Transverse colon (tissue), 4 donors: ENCODE measurements around the gene ZNF407. TPM values are rescaled to one million over a fixed set of nuclear protein-coding genes. Genes with fewer than 3 reads are reported as not detected.

ENCODE experiments used
- DNase-seq: peaks from one replicate; pipeline ENCODE4 v3.0.0-alpha.2; 2019
- H3K27ac ChIP-seq, 4 donors: fragments of 200-600 bp; sonication (generic); 2 replicates each; pipeline ENCODE4 v1.5.1; 2016 to 2018; ENCODE audit warnings: inconsistent platforms in 4 of 4
- H3K27me3 ChIP-seq: fragments of 200-600 bp; sonication (generic); 2 replicates; pipeline ENCODE4 v1.5.1; 2017; ENCODE audit warnings: inconsistent platforms
- H3K36me3 ChIP-seq, 4 donors: fragments of 200-600 bp; sonication (generic); 2 replicates each; pipeline ENCODE4 v1.5.1; 2017 to 2019; ENCODE audit warnings: inconsistent platforms in 4 of 4
- H3K4me1 ChIP-seq, 4 donors: fragments of 200-600 bp; sonication (generic); 2 replicates each; pipeline ENCODE4 v1.5.1; 2017 to 2020; ENCODE audit warnings: inconsistent platforms in 4 of 4
- H3K4me3 ChIP-seq, 4 donors: fragments of 200-600 bp; sonication (generic); 1 replicate in 1 of 4; 2 replicates in 3 of 4; pipeline versions ENCODE4 v1.5.1 to v1.6.1; 2017 to 2019; ENCODE audit warnings: inconsistent platforms in 4 of 4
- H3K9me3 ChIP-seq, 2 donors: fragments of 200-600 bp; sonication (generic); 2 replicates each; pipeline ENCODE4 v1.5.1; 2017 to 2019; ENCODE audit warnings: inconsistent platforms in 2 of 2
- CTCF ChIP-seq, 5 experiments: fragments of 200-600 bp in 3 of 5; fragments of 450-650 bp in 2 of 5; sonication (generic) in 3 of 5; IDR thresholded peaks; 1 replicate in 2 of 5; 2 replicates in 3 of 5; pipeline ENCODE4 v1.5.1; 2016 to 2017; ENCODE audit warnings: antibody characterized with exemption in 5 of 5, inconsistent platforms in 3 of 5, mild to moderate bottlenecking in 2 of 5, moderate library complexity in 1 of 5
- EP300 ChIP-seq: sonication (generic); formaldehyde crosslinking; IDR thresholded peaks from one replicate; pipeline ENCODE4 v1.6.1; 2017; ENCODE audit warnings: antibody characterized with exemption, low read depth
- POLR2A ChIP-seq: fragments of 450-650 bp; IDR thresholded peaks from one replicate; pipeline ENCODE4 v1.6.1; 2016; ENCODE audit warnings: antibody characterized with exemption, mild to moderate bottlenecking, moderate library complexity
- POLR2AphosphoS5 ChIP-seq, 3 donors: sonication (generic); formaldehyde crosslinking; IDR thresholded peaks; one replicate each; pipeline ENCODE4 v1.6.1; 2016; ENCODE audit warnings: antibody characterized with exemption in 3 of 3
- WGBS, 2 donors: methylation state at CpG; one replicate each; pipeline ENCODE4 v1.1.5; 2018; ENCODE audit warnings: low coverage in 1 of 2; 5-methylcytosine and 5-hydroxymethylcytosine counted together
- in situ Hi-C, 4 donors: fragments of 200-750 bp; cut with MboI; loops; one replicate each; pipeline versions ENCODE4 v1.15.0 to v1.15.1; 2017; ENCODE audit warnings: low sequenced_read_pairs in 3 of 4, low pct_ligation_motif_present in 1 of 4, low pct_unique_long_range_greater_than_20kb in 1 of 4
- intact Hi-C: fragments of 100-400 bp; cut with DNase I; formaldehyde crosslinking; loops from one replicate; pipeline ENCODE4 v1.15.1; 2023; ENCODE audit warnings: low total_unique reads
- total RNA-seq, 4 donors: library from RNA; depleted of rRNA; stranded (reverse); fragments of >200 nt; gene quantifications; one replicate each; pipeline ENCODE4 v1.1.0, GENCODE V29; 2016

The ZNF407 gene
- total RNA-seq, 4 donors from 2014 or later, result 13.5 to 24.1 (median 20.1) TPM

- 87 to 94% methylated on average over 2 of the region's 2 CpGs for WGBS, 2 donors
Observed at GRCh38 chr18:75025573-75025972, 427.9 kb downstream of the ZNF407 start.

GRCh38 chr18:75029481-75029880 lies 431.8 kb downstream of the ZNF407 start:
- H3K9me3 ChIP-seq, result no peaks in the 10 kb centered on the region
- no peaks in the 10 kb centered on the region for H3K27me3 ChIP-seq
- H3K36me3 ChIP-seq, result no peaks in the 10 kb centered on the region
- intact Hi-C loops (loop anchor here (10.0 kb wide), 1 partner anchor 1225 kb away; no protein-coding TSS in a partner anchor), in situ Hi-C loops (no loop called here)
- 84 to 89% methylated on average over 5 to 16 of the region's 16 CpGs for WGBS, 2 donors
- no peak overlapping the region for H3K27ac ChIP-seq
- no peak overlapping the region for H3K4me3 ChIP-seq
- TF ChIP-seq POLR2A, result no peak
- TF ChIP-seq POLR2AphosphoS5 (IDR thresholded peaks at IDR 0.05), result no peak
- no peak for TF ChIP-seq CTCF (IDR thresholded peaks at IDR 0.05)
- no peak for TF ChIP-seq EP300
- no peaks in the 10 kb centered on the region for H3K4me1 ChIP-seq
- no peak for DNase-seq

More at GRCh38 chr18:75025573-75025972, 427.9 kb downstream of the ZNF407 start:
- intact Hi-C loops (loop anchor here (10.0 kb wide), 1 partner anchor 1229 kb away; no protein-coding TSS in a partner anchor), in situ Hi-C loops (no loop called here)
- no peak for DNase-seq
- Histone ChIP-seq H3K9me3 (no peaks in the 10 kb centered on the region), H3K4me3 (no peak overlapping the region), H3K27me3 (no peaks in the 10 kb centered on the region), H3K4me1 (no peaks in the 10 kb centered on the region), H3K27ac (no peak overlapping the region), H3K36me3 (no peaks in the 10 kb centered on the region)
- no peak for TF ChIP-seq EP300
- TF ChIP-seq CTCF (IDR thresholded peaks at IDR 0.05), result no peak
- no peak for TF ChIP-seq POLR2A
- TF ChIP-seq POLR2AphosphoS5 (IDR thresholded peaks at IDR 0.05), result no peak

GRCh38 chr18:75031717-75032317 lies 434.1 kb downstream of the ZNF407 start:
- H3K27ac ChIP-seq, result no peak overlapping the region
- no peaks in the 10 kb centered on the region for H3K36me3 ChIP-seq
- DNase-seq, result no peak
- in situ Hi-C loops, result no loop called here
- peaks cover 0 to 7% (median under 1%) of the 10 kb centered on the region in 4 donors for H3K4me1 ChIP-seq
- H3K4me3 ChIP-seq, result no peak overlapping the region
- TF ChIP-seq POLR2A (no peak), POLR2AphosphoS5 (IDR thresholded peaks at IDR 0.05) (no peak), CTCF (IDR thresholded peaks at IDR 0.05) (no peak), EP300 (no peak)
- 78 to 80% methylated on average over 8 to 11 of the region's 11 CpGs for WGBS, 2 donors
- H3K27me3 ChIP-seq, result no peaks in the 10 kb centered on the region
- no peaks in the 10 kb centered on the region for H3K9me3 ChIP-seq
- intact Hi-C loops, result no loop called here

- intact Hi-C loops (no loop called here), in situ Hi-C loops (no loop called here)
- no peaks in the 10 kb centered on the region for H3K9me3 ChIP-seq
- no peak for DNase-seq
- H3K4me1 ChIP-seq, result peaks cover 0 to 7% (median 2%) of the 10 kb centered on the region in 4 donors
- no peaks in the 10 kb centered on the region for H3K27me3 ChIP-seq
- H3K4me3 ChIP-seq, result no peak overlapping the region
- no peak overlapping the region for H3K27ac ChIP-seq
- no peaks in the 10 kb centered on the region for H3K36me3 ChIP-seq
- WGBS, 2 donors, result 81 to 94% methylated on average over 6 to 7 of the region's 7 CpGs
- TF ChIP-seq EP300 (no peak), POLR2A (no peak), POLR2AphosphoS5 (IDR thresholded peaks at IDR 0.05) (no peak), CTCF (IDR thresholded peaks at IDR 0.05) (no peak)
Observed at GRCh38 chr18:75033516-75033915, 435.8 kb downstream of the ZNF407 start.
